ENCODE results near the gene KLHL8.

GRCh38 chr4:87241336-87241735 is 20.9 kb upstream of the KLHL8 start:
- TF ChIP-seq POLR2A (IDR thresholded peaks at IDR 0.05): no peak
- no peak for TF ChIP-seq CTCF (IDR thresholded peaks at IDR 0.05)

Data from adrenal gland (tissue), 5 donors.